ENCODE data around the gene DCAF12. TPM values are rescaled to one million over a fixed set of nuclear protein-coding genes. Genes with fewer than 3 reads are reported as not detected.
"Not testable (repeated sequence)": the region's sequence is repeated elsewhere in the genome, so short reads cannot be mapped to it uniquely, and the experiment has no call there.

Gene DCAF12
- total RNA-seq, result 17.6 TPM
- long read RNA-seq, transcript DCAF12-201 (9 exons, 3,667 nt), result major isoform, 24 of 28 reads
- long read RNA-seq, partial matches to known transcripts, result 0 of 28 reads
- long read RNA-seq, other reads (novel, unspliced or antisense), result 4 of 28 reads

- DNase-seq (ENCODE audit: missing footprints), result peak; percentile 95
- ATAC-seq, result peak; percentile 97
- intact Hi-C loops (cut with DNase I), result loop anchor here (5.0 to 10.0 kb wide), 3 partner anchors 74 to 488 kb away; partner anchors contain the start of gene RPP25L
Measured at GRCh38 chr9:34126207-34127034, at the start of gene DCAF12. TSS of gene DCAF12 (minus strand) at chr9:34126698. CDS start at chr9:34126431, 267 bp downstream.

GRCh38 chr9:34176089-34176488, 49.6 kb upstream of the DCAF12 start:
- no peak for DNase-seq (ENCODE audit: missing footprints)
- intact Hi-C loops (cut with DNase I), result loop anchor here (5.0 kb wide), 1 partner anchor 76 kb away; no protein-coding TSS in a partner anchor
- ATAC-seq, result no peak

- DNase-seq (ENCODE audit: missing footprints) (no peak), ATAC-seq (peak; percentile 33)
- intact Hi-C loops (cut with DNase I), result no loop called here
Measured at GRCh38 chr9:34171753-34172535, 45.4 kb upstream of the DCAF12 start.

- ATAC-seq (peak; percentile 91), DNase-seq (ENCODE audit: missing footprints) (no peak)
- intact Hi-C loops (cut with DNase I), result no loop called here
Measured at GRCh38 chr9:34170237-34170991, 43.9 kb upstream of the DCAF12 start.

GRCh38 chr9:34169125-34169524, 42.6 kb upstream of the DCAF12 start:
- ATAC-seq (no peak), DNase-seq (ENCODE audit: missing footprints) (no peak)
- intact Hi-C loops (cut with DNase I), result no loop called here

GRCh38 chr9:34163434-34163833, 36.9 kb upstream of the DCAF12 start:
- ATAC-seq (no peak), DNase-seq (ENCODE audit: missing footprints) (no peak)
- intact Hi-C loops (cut with DNase I), result no loop called here

GRCh38 chr9:34158362-34158869, 31.9 kb upstream of the DCAF12 start:
- intact Hi-C loops (cut with DNase I), result no loop called here
- no peak for ATAC-seq
- DNase-seq (ENCODE audit: missing footprints), result no peak

GRCh38 chr9:34157898-34158297, 31.4 kb upstream of the DCAF12 start:
- intact Hi-C loops (cut with DNase I), result no loop called here
- ATAC-seq (no peak), DNase-seq (ENCODE audit: missing footprints) (no peak)

- intact Hi-C loops (cut with DNase I), result no loop called here
Measured at GRCh38 chr9:34157318-34157717, 30.8 kb upstream of the DCAF12 start.

GRCh38 chr9:34154057-34154456, 27.6 kb upstream of the DCAF12 start:
- ATAC-seq (no peak), DNase-seq (ENCODE audit: missing footprints) (no peak)
- intact Hi-C loops (cut with DNase I), result no loop called here

More at GRCh38 chr9:34157318-34157717, 30.8 kb upstream of the DCAF12 start:
- DNase-seq (ENCODE audit: missing footprints) (no peak), ATAC-seq (no peak)

GRCh38 chr9:34151398-34151797, 24.9 kb upstream of the DCAF12 start:
- DNase-seq (ENCODE audit: missing footprints) (no peak), ATAC-seq (no peak)
- intact Hi-C loops (cut with DNase I), result no loop called here

- DNase-seq (ENCODE audit: missing footprints) (no peak), ATAC-seq (no peak)
- intact Hi-C loops (cut with DNase I), result no loop called here
Measured at GRCh38 chr9:34145165-34145564, 18.7 kb upstream of the DCAF12 start.

GRCh38 chr9:34143116-34143515, 16.6 kb upstream of the DCAF12 start:
- ATAC-seq, result no peak
- intact Hi-C loops (cut with DNase I), result no loop called here
- no peak for DNase-seq (ENCODE audit: missing footprints)

GRCh38 chr9:34140853-34141252, 14.4 kb upstream of the DCAF12 start:
- intact Hi-C loops (cut with DNase I), result no loop called here
- DNase-seq (ENCODE audit: missing footprints) (no peak), ATAC-seq (no peak)

GRCh38 chr9:34139477-34140146, 13.1 kb upstream of the DCAF12 start:
- intact Hi-C loops (cut with DNase I), result no loop called here
- ATAC-seq (peak; percentile 96), DNase-seq (ENCODE audit: missing footprints) (no peak)

GRCh38 chr9:34138644-34139043, 12.1 kb upstream of the DCAF12 start:
- intact Hi-C loops (cut with DNase I); ATAC-seq; DNase-seq (ENCODE audit: missing footprints): not testable (repeated sequence)

GRCh38 chr9:34134521-34134920, 8.0 kb upstream of the DCAF12 start:
- ATAC-seq, result no peak
- DNase-seq (ENCODE audit: missing footprints), result no peak
- intact Hi-C loops (cut with DNase I), result no loop called here

- intact Hi-C loops (cut with DNase I), result no loop called here
- ATAC-seq, result peak; percentile 23
- no peak for DNase-seq (ENCODE audit: missing footprints)
Measured at GRCh38 chr9:34133436-34133949, 7.0 kb upstream of the DCAF12 start.
